Thyroid gland (tissue), 4 donors: ENCODE results near the gene SLC17A9. TPM values are rescaled to one million over a fixed set of nuclear protein-coding genes. Genes with fewer than 3 reads are reported as not detected.

Experiments
- DNase-seq, 2 donors: peaks; one replicate each; pipeline ENCODE4 v3.0.0-alpha.2; 2019
- H3K27ac ChIP-seq, 3 donors: fragments of 200-600 bp; sonication (generic); 1 replicate in 2 of 3; 2 replicates in 1 of 3; pipeline ENCODE4 v1.5.1; 2016 to 2019; ENCODE audit warnings: mild to moderate bottlenecking in 1 of 3, moderate library complexity in 1 of 3
- H3K27me3 ChIP-seq: fragments of 200-600 bp; sonication (generic); one replicate; pipeline ENCODE4 v1.5.1; 2019
- H3K36me3 ChIP-seq, 2 donors: fragments of 200-600 bp; sonication (generic); one replicate each; pipeline ENCODE4 v1.5.1; 2016 to 2019
- H3K4me1 ChIP-seq, 2 donors: fragments of 200-600 bp; sonication (generic); one replicate each; pipeline ENCODE4 v1.5.1; 2017 to 2019
- H3K4me3 ChIP-seq, 3 donors: fragments of 200-600 bp; sonication (generic); replicated peaks in 1 of 3; 1 replicate in 2 of 3; 2 replicates in 1 of 3; pipeline ENCODE4 v1.5.1; 2016; ENCODE audit warnings: mild to moderate bottlenecking in 1 of 3
- H3K9me3 ChIP-seq: fragments of 200-600 bp; sonication (generic); one replicate; pipeline ENCODE4 v1.5.1; 2017
- POLR2A ChIP-seq, 2 donors: fragments of 450-650 bp; IDR thresholded peaks; one replicate each; pipeline ENCODE4 v1.6.1; 2017; ENCODE audit warnings: antibody characterized with exemption in 2 of 2, mild to moderate bottlenecking in 2 of 2, moderate library complexity in 1 of 2
- WGBS, 2 donors: methylation state at CpG; one replicate each; pipeline ENCODE4 v1.1.5; 2017; 5-methylcytosine and 5-hydroxymethylcytosine counted together
- intact Hi-C: fragments of 100-400 bp; cut with DNase I; formaldehyde crosslinking; loops from one replicate; pipeline ENCODE4 v1.15.1; 2023
- total RNA-seq, 4 donors: library from RNA; depleted of rRNA; stranded (reverse); fragments of >200 nt; gene quantifications; one replicate each; pipeline ENCODE4 v1.2.3, GENCODE V29; 2016
- TF ChIP-seq, protein P1 (sequence below), 6 experiments: fragments of 200-600 bp in 3 of 6; fragments of 450-650 bp in 3 of 6; sonication (generic) in 3 of 6; IDR thresholded peaks; one replicate each; pipeline ENCODE4 v1.5.1; 2016 to 2019; ENCODE audit warnings: antibody characterized with exemption in 6 of 6, mild to moderate bottlenecking in 2 of 6, inconsistent platforms in 1 of 6, moderate library complexity in 1 of 6

SLC17A9 gene
- total RNA-seq, 4 donors from 2014 or later = 0.68 to 1.6 (median 1.00) TPM

DNA sequence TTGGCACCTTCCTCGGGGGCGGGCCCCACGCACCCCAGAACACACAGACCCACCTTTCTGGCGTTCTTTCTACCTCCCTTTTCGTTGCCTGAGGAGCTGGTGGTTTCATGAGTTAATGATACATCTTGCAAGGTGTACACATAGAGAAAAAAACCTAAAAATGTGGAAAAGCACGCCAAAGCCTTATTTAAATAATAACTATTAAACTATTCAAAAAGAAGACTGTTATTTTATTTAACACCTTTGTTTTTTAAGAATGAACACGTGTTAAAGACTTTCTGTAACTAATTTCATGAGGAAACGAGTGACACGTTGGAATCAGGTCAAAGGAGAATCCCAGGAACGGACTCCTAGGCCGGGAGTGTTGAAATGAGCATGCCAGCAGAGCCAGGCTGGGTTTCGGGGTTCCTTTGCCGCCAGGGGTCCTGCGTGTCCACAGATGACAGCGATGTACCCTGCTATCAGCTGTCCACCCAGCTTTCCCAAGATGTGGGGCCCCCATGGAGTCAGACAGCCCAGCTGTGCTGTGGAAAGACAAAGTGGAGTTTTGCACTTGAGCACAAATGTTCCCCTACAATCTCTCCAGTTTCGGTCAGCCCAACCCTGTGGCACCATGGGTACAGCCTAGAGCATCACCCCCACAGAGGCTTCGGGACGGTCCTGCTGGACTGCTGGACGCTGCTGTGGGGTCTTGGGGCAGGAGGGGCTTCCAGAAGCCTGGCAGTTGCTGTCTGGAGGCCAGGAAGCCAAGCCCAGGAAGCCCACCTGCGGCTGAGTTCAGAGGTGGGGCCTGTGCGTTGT is 16.1 kb downstream of the SLC17A9 start:
- intact Hi-C loops = no loop called here

DNA sequence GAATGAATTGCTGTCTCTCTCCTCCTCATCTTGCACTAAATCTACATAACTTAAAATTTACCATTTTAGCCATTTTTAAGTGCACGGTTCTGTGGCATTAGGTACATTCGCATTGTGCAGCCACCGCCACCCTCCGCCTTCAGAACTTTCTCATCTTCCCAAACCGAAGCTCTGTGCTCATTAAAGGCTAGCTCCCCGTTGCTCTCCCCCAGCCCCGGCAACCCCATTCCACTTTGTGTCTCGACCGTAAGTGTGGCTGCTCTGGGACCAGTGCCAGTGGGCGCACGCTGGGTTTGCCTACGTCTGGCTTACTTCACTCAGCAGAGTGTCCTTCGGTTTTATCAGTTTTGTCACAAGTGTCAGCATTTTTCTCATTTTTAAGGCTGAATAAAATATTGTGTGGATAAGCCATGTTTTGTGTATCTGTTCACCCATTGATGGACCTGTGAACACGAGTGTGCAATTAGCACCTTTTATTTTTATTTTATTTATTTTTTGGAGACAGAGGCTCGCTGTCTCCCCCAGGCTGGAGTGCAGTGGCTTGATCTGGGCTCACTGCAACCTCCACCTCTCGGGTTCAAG is 16.8 kb downstream of the SLC17A9 start:
- DNase-seq = no peak
- 55 to 56% methylated on average over 16 of the region's 16 CpGs for WGBS, 2 donors
- H3K27me3 ChIP-seq = peaks cover 9% of the 10 kb centered on the region
- H3K27ac ChIP-seq = no peak overlapping the region
- H3K4me3 ChIP-seq = no peak overlapping the region
- no peaks in the 10 kb centered on the region for H3K36me3 ChIP-seq
- TF ChIP-seq POLR2A (IDR thresholded peaks at IDR 0.05) = no peak
- TF ChIP-seq, protein P1, sequence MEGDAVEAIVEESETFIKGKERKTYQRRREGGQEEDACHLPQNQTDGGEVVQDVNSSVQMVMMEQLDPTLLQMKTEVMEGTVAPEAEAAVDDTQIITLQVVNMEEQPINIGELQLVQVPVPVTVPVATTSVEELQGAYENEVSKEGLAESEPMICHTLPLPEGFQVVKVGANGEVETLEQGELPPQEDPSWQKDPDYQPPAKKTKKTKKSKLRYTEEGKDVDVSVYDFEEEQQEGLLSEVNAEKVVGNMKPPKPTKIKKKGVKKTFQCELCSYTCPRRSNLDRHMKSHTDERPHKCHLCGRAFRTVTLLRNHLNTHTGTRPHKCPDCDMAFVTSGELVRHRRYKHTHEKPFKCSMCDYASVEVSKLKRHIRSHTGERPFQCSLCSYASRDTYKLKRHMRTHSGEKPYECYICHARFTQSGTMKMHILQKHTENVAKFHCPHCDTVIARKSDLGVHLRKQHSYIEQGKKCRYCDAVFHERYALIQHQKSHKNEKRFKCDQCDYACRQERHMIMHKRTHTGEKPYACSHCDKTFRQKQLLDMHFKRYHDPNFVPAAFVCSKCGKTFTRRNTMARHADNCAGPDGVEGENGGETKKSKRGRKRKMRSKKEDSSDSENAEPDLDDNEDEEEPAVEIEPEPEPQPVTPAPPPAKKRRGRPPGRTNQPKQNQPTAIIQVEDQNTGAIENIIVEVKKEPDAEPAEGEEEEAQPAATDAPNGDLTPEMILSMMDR (IDR thresholded peaks at IDR 0.05) = no peak
- H3K4me1 ChIP-seq = peaks cover 5 to 7% of the 10 kb centered on the region in 2 donors
- no peaks in the 10 kb centered on the region for H3K9me3 ChIP-seq
- intact Hi-C loops = no loop called here

More for the DNA sequence above, 16.1 kb downstream of the SLC17A9 start:
- Histone ChIP-seq H3K4me3 (no peak overlapping the region), H3K27ac (no peak overlapping the region), H3K9me3 (no peaks in the 10 kb centered on the region), H3K36me3 (no peaks in the 10 kb centered on the region), H3K4me1 (peaks cover 5 to 7% of the 10 kb centered on the region in 2 donors), H3K27me3 (peaks cover 9% of the 10 kb centered on the region)
- WGBS, 2 donors = 76 to 82% methylated on average over 20 to 21 of the region's 21 CpGs
- no peak for DNase-seq
- TF ChIP-seq POLR2A (IDR thresholded peaks at IDR 0.05) = no peak
- TF ChIP-seq, protein P1 (IDR thresholded peaks at IDR 0.05) = no peak

DNA sequence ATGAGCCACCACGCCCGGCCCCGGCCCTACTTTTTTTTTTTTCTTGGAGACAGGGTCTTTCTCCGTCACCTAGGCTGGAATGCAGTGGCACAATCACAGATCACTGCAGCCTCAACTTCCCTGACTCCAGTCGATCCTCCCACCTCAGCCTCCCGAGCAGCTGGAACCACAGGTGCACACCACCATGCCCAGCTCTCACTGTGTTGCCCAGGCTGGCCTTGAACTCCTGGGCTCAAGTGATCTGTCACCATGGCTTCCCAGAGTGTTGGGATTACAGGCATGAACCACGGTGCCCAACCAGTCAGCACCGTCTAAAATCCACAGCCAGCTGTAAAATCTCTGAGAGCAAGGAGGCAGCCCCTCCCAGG is 17.4 kb downstream of the SLC17A9 start:
- H3K36me3 ChIP-seq = no peaks in the 10 kb centered on the region
- no peak for TF ChIP-seq POLR2A (IDR thresholded peaks at IDR 0.05)
- TF ChIP-seq, protein P1 (IDR thresholded peaks at IDR 0.05) = no peak
- H3K9me3 ChIP-seq = no peaks in the 10 kb centered on the region
- no peak overlapping the region for H3K4me3 ChIP-seq
- WGBS, 2 donors = 79 to 86% methylated on average over 8 of the region's 8 CpGs
- H3K27me3 ChIP-seq = peaks cover 12% of the 10 kb centered on the region
- no peak for DNase-seq
- intact Hi-C loops = no loop called here
- H3K4me1 ChIP-seq = peaks cover 5 to 7% of the 10 kb centered on the region in 2 donors
- no peak overlapping the region for H3K27ac ChIP-seq

DNA sequence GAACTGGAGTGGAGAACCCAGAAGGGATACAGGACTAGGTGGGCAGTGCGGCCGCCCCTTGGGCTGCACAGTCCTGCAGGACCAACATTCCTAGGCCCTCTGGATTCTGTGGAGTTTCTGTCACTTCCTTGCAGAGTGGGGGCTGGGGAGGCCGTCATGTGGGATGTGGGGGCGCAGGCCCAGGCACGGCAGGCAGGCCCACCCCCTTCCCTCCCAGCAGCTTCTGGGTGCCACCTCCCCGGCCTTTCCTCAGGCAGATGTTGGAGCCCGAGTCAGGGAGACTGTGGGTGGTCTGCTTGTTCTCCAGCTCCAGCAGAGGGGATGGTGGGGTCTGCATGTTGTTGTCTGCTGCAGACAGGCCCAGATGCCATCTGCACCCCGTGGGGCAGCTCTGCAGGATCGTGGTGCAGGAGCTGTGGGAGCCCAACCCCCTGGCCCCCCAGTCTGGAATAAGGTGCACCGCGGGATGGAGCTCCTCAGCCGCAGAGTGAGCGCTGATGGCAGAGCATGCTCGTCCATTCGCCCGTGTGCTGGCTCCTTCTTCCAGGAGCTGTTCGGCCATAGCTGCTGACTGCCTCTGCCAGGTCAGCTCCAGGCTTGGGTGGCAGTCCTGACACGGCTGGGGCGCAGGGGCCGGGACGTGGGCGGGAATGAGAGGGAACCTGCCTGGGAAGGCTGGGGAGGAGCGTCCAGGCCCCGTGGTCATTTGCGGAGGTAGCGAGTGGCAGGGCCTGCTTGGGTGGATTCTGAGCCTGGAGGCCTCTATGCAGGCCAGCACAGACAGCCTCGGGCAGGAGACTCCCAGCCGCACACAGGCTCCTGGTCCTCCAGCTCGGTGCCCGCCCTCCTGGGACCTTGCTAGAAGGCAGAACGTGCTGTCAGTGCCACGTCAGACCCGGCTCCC is 18.1 kb downstream of the SLC17A9 start:
- TF ChIP-seq POLR2A (IDR thresholded peaks at IDR 0.05) = no peak
- TF ChIP-seq, protein P1 (IDR thresholded peaks at IDR 0.05) = no peak
- intact Hi-C loops = no loop called here
- peaks cover 5 to 7% of the 10 kb centered on the region in 2 donors for H3K4me1 ChIP-seq
- no peaks in the 10 kb centered on the region for H3K36me3 ChIP-seq
- DNase-seq = no peak
- WGBS, 2 donors = 48 to 56% methylated on average over 11 to 12 of the region's 33 CpGs
- H3K4me3 ChIP-seq = no peak overlapping the region
- no peaks in the 10 kb centered on the region for H3K9me3 ChIP-seq
- H3K27me3 ChIP-seq = peaks cover 13% of the 10 kb centered on the region
- no peak overlapping the region for H3K27ac ChIP-seq
